Measurements from ENCODE around the gene TMEM263.

DNA sequence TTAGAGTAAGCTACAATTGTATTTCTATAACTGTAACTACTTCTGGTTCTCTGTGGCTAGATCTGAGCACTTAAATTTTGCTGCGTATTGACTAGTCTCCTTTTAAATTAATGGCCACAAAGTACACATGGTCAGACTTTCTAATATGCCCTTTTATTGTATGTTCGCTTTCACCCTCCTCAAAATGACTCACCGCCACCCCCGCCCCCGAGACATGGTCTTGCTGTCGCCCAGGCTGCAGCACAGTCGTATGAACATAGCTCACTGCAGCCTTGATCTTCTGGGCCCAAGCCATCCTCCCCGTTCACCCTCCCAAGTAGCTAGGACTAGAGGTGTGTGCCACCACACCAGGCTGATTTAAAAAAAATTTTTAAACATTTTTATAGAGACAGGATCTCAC, 19.4 kb downstream of the TMEM263 start:
- TF ChIP-seq, protein P1, sequence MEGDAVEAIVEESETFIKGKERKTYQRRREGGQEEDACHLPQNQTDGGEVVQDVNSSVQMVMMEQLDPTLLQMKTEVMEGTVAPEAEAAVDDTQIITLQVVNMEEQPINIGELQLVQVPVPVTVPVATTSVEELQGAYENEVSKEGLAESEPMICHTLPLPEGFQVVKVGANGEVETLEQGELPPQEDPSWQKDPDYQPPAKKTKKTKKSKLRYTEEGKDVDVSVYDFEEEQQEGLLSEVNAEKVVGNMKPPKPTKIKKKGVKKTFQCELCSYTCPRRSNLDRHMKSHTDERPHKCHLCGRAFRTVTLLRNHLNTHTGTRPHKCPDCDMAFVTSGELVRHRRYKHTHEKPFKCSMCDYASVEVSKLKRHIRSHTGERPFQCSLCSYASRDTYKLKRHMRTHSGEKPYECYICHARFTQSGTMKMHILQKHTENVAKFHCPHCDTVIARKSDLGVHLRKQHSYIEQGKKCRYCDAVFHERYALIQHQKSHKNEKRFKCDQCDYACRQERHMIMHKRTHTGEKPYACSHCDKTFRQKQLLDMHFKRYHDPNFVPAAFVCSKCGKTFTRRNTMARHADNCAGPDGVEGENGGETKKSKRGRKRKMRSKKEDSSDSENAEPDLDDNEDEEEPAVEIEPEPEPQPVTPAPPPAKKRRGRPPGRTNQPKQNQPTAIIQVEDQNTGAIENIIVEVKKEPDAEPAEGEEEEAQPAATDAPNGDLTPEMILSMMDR (IDR thresholded peaks at IDR 0.05), result no peak
- TF ChIP-seq POLR2A (IDR thresholded peaks at IDR 0.05), result no peak
